AG10803 (cell line): ENCODE results near the gene AXDND1.

Source experiments
- DNase-seq: peaks from one replicate; pipeline ENCODE4 v3.0.0; 2010; ENCODE audit warnings: low read depth
- H3K4me3 ChIP-seq: 2 replicates; pipeline ENCODE4 v1.5.1; 2011; ENCODE audit warnings: mild to moderate bottlenecking, low read length, control low read depth
- TF ChIP-seq, protein P1 (sequence below): conservative IDR thresholded peaks from 2 replicates; pipeline ENCODE4 v1.5.1; 2011; ENCODE audit warnings: mild to moderate bottlenecking, low read length, control low read depth, inconsistent platforms

AXDND1 gene

DNA sequence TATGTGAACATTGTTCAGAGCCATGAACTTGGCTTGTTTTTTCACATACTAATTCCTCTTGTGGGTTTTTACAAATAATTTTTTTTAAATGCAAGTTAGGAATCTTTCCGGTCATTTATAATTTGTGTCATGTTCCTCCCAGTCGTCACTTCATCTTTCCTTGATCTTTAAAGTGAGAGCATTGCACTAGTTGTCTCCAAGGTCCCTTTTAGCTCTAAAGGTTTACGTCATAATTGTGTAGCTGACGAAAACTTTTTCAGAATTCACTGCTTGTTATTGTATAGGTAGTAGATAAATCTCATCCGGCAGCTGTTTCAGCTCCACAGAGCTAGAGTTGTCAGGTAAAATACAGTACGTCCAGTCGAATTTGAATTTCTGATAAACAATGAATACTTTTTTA lies 38.6 kb upstream of the AXDND1 start:
- H3K4me3 ChIP-seq = no peak overlapping the region
- TF ChIP-seq, protein P1, sequence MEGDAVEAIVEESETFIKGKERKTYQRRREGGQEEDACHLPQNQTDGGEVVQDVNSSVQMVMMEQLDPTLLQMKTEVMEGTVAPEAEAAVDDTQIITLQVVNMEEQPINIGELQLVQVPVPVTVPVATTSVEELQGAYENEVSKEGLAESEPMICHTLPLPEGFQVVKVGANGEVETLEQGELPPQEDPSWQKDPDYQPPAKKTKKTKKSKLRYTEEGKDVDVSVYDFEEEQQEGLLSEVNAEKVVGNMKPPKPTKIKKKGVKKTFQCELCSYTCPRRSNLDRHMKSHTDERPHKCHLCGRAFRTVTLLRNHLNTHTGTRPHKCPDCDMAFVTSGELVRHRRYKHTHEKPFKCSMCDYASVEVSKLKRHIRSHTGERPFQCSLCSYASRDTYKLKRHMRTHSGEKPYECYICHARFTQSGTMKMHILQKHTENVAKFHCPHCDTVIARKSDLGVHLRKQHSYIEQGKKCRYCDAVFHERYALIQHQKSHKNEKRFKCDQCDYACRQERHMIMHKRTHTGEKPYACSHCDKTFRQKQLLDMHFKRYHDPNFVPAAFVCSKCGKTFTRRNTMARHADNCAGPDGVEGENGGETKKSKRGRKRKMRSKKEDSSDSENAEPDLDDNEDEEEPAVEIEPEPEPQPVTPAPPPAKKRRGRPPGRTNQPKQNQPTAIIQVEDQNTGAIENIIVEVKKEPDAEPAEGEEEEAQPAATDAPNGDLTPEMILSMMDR = no peak
- DNase-seq = no peak

DNA sequence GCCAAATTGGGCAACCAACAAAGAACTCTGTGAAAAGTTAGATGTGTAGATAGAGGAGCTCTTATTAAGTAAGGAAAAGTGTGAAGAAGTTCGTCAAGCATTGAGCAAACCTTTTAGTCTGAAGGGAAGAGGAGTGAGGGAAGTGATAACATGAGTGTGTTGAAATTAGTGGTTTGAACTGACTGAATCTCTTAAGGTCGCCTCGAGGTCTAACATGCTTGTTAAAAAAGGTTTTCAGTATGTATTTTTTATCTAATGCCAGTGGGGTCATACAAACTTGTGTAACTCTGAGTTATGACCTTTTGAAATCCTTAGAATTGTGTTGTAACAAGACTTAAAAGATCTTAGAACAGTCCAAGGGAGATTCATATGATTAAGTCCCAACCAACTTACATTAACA lies 38.1 kb upstream of the AXDND1 start:
- no peak overlapping the region for H3K4me3 ChIP-seq
- TF ChIP-seq, protein P1 = no peak
- no peak for DNase-seq

DNA sequence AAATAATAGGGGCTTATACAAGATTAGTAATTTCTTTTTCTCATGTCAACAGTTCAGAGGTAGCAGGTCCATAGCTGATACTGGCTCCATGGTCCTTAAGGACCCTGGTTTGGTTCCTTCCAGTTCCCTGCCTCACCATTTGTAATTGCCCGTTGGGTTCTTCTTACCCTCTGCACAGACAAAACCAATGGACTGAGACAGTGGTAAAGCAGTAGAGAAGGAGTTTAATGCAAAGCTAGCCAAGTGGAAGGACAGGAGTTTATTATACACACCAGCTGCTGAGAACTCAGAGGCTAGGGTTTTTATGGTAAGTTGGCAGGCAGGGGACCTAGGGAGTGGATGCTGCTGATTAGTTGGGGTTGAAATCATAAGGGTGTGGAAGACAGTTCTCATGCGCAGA lies 35.9 kb upstream of the AXDND1 start:
- TF ChIP-seq, protein P1 = no peak

DNA sequence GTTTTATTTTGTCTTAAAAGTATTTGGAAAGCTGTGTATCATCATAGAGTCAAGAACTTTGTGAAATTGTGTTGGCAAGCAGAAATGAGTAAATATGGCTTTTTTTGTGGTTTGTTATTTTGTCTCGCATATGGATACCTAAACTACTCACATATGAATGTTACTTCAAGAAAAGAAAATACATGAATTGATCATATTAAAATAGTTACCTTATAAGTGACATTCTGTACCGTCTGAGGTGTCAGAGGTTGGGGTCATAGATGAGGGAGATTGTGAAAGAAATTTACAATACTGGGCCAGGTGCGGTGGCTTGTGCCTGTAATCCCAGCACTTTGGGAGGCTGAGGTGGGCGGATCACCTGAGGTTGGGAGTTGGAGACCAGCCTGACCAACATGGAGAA lies 31.3 kb upstream of the AXDND1 start:
- TF ChIP-seq, protein P1 = no peak
- no peak for DNase-seq
- H3K4me3 ChIP-seq = no peak overlapping the region

More for the DNA sequence above, 35.9 kb upstream of the AXDND1 start:
- DNase-seq = no peak
- H3K4me3 ChIP-seq = no peak overlapping the region

DNA sequence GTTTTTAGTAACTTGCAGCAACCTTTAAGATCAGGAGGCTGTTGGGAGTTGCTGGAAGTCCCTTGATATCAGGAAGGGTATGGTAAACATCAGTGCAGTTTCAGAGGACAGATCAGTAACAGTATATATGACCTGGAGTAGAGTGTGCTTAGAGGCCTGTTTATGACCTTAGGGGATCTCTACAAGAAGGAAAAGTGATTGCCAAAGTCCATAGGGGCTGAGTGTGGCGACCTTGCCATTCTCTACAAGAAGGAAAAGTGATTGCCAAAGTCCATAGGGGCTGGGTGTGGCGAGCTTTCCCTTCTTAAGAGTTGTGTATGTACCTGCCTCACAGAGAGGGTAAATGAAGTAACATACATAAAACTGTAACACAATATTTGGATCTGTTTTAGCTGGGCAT lies 28.5 kb upstream of the AXDND1 start:
- no peak for DNase-seq
- H3K4me3 ChIP-seq = no peak overlapping the region
- TF ChIP-seq, protein P1 = no peak

DNA sequence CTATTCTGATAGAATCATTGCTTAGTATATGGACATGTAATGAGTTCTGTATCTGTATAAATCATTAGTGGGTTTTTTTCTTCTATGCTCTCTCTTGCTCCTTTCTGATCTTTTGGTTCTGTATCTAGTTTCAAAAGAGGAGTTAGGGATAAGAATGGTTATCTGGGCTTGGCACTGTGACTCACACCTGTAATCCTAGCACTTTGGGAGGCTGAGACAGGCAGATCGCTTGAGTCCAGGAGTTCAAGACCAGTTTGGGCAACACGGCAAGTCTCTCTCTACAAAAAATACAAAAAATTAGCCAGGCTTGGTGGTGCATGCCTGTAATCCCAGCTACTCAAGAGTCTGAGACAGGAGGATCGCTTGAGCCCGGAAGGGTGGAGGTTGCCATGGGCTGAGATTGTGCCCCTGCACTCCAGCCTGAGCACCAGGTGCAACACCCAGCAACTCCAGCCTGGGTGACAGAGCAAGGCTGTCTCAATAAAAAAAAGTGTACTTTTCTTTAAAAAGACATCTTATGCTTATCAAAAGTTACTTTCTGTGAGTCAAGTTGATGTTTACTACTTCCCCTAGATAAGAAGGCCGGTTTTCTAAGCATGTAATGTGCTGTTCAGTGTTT lies 27.7 kb upstream of the AXDND1 start:
- no peak for DNase-seq
- TF ChIP-seq, protein P1 = no peak
- no peak overlapping the region for H3K4me3 ChIP-seq

DNA sequence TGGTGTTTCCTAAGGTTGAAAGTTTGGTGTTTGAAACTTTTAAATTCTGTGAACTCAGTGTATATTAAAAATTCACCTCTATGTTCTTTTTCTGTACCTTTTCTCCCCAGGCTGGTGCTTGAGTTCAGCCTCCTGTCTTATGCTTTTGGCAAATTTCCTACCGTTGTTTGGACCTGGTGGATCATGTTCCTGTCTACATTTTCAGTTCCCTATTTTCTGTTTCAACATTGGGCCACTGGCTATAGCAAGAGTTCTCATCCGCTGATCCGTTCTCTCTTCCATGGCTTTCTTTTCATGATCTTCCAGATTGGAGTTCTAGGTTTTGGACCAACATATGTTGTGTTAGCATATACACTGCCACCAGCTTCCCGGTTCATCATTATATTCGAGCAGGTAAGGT lies 24.9 kb upstream of the AXDND1 start:
- H3K4me3 ChIP-seq = no peak overlapping the region
- no peak for DNase-seq
- TF ChIP-seq, protein P1 = no peak
